ENCODE results near the gene APBA1. TPM values are rescaled to one million over a fixed set of nuclear protein-coding genes. Genes with fewer than 3 reads are reported as not detected.

The APBA1 gene
- total RNA-seq, 1 donor from 2014 or later: 6.2 TPM

- DNase-seq (no peak), ATAC-seq (no peak)
- TF ChIP-seq CTCF (IDR thresholded peaks at IDR 0.05): no peak
- Histone ChIP-seq H3K4me1 (no peaks in the 10 kb centered on the region), H3K27me3 (no peaks in the 10 kb centered on the region), H3K4me3 (no peak overlapping the region), H3K9me3 (no peaks in the 10 kb centered on the region), H3K36me3 (no peaks in the 10 kb centered on the region), H3K27ac (no peak overlapping the region)
- intact Hi-C loops (cut with DNase I): no loop called here
These were observed 94.1 kb downstream of the APBA1 start for GRCh38 chr9:69578026-69578425.

- Histone ChIP-seq H3K4me3 (no peak overlapping the region), H3K9me3 (no peaks in the 10 kb centered on the region), H3K27me3 (no peaks in the 10 kb centered on the region), H3K27ac (no peak overlapping the region), H3K36me3 (no peaks in the 10 kb centered on the region), H3K4me1 (no peaks in the 10 kb centered on the region)
- intact Hi-C loops (cut with DNase I): no loop called here
- no peak for TF ChIP-seq CTCF (IDR thresholded peaks at IDR 0.05)
- no peak for ATAC-seq
- no peak for DNase-seq
These were observed 95.0 kb downstream of the APBA1 start for GRCh38 chr9:69577123-69577522.

GRCh38 chr9:69574057-69574456 lies 98.1 kb downstream of the APBA1 start:
- Histone ChIP-seq H3K27ac (no peak overlapping the region), H3K9me3 (no peaks in the 10 kb centered on the region), H3K4me3 (no peak overlapping the region), H3K4me1 (no peaks in the 10 kb centered on the region), H3K27me3 (no peaks in the 10 kb centered on the region), H3K36me3 (no peaks in the 10 kb centered on the region)
- no peak for TF ChIP-seq CTCF (IDR thresholded peaks at IDR 0.05)
- DNase-seq: no peak
- no peak for ATAC-seq
- intact Hi-C loops (cut with DNase I): no loop called here

GRCh38 chr9:69573651-69574050 lies 98.5 kb downstream of the APBA1 start:
- no peak for TF ChIP-seq CTCF (IDR thresholded peaks at IDR 0.05)
- DNase-seq (no peak), ATAC-seq (no peak)
- intact Hi-C loops (cut with DNase I): no loop called here
- Histone ChIP-seq H3K36me3 (no peaks in the 10 kb centered on the region), H3K4me1 (no peaks in the 10 kb centered on the region), H3K9me3 (no peaks in the 10 kb centered on the region), H3K27me3 (no peaks in the 10 kb centered on the region), H3K27ac (no peak overlapping the region), H3K4me3 (no peak overlapping the region)

- H3K27ac ChIP-seq: no peak overlapping the region
- H3K4me3 ChIP-seq: no peak overlapping the region
- no peaks in the 10 kb centered on the region for H3K4me1 ChIP-seq
- no peaks in the 10 kb centered on the region for H3K27me3 ChIP-seq
- no peak for ATAC-seq
- intact Hi-C loops (cut with DNase I): no loop called here
- no peaks in the 10 kb centered on the region for H3K9me3 ChIP-seq
- no peak for TF ChIP-seq CTCF (IDR thresholded peaks at IDR 0.05)
- no peaks in the 10 kb centered on the region for H3K36me3 ChIP-seq
- DNase-seq: no peak
These were observed 99.6 kb downstream of the APBA1 start for GRCh38 chr9:69572611-69573010.

- Histone ChIP-seq H3K27ac (no peak overlapping the region), H3K4me3 (no peak overlapping the region), H3K9me3 (no peaks in the 10 kb centered on the region), H3K36me3 (no peaks in the 10 kb centered on the region), H3K4me1 (no peaks in the 10 kb centered on the region), H3K27me3 (no peaks in the 10 kb centered on the region)
- intact Hi-C loops (cut with DNase I): no loop called here
- TF ChIP-seq CTCF (IDR thresholded peaks at IDR 0.05): no peak
- DNase-seq: no peak
- no peak for ATAC-seq
These were observed 101.1 kb downstream of the APBA1 start for GRCh38 chr9:69571032-69571431.
